Stomach (tissue), 4 donors: ENCODE measurements around the gene SCN10A.

Experiments
- CTCF ChIP-seq, 7 experiments: fragments of 450-650 bp in 4 of 7; fragments of 200-600 bp in 3 of 7; sonication (generic) in 3 of 7; IDR thresholded peaks; one replicate each; pipeline ENCODE4 v1.5.1; 2016 to 2019; ENCODE audit warnings: antibody characterized with exemption in 7 of 7, control low read depth in 2 of 7, mild to moderate bottlenecking in 1 of 7
- EP300 ChIP-seq: sonication (generic); formaldehyde crosslinking; IDR thresholded peaks from one replicate; pipeline ENCODE4 v1.6.1; 2017; ENCODE audit warnings: antibody characterized with exemption
- POLR2A ChIP-seq, 4 donors: fragments of 450-650 bp; IDR thresholded peaks; one replicate each; pipeline ENCODE4 v1.6.1; 2016; ENCODE audit warnings: antibody characterized with exemption in 4 of 4, control low read depth in 2 of 4, mild to moderate bottlenecking in 1 of 4, moderate library complexity in 1 of 4
- POLR2AphosphoS5 ChIP-seq, 3 donors: sonication (generic); formaldehyde crosslinking; IDR thresholded peaks; one replicate each; pipeline ENCODE4 v1.6.1; 2016; ENCODE audit warnings: antibody characterized with exemption in 3 of 3

GRCh38 chr3:38823722-38824121 lies 7.7 kb upstream of the SCN10A start:
- no peak for TF ChIP-seq CTCF (IDR thresholded peaks at IDR 0.05)
- TF ChIP-seq EP300, result no peak
- TF ChIP-seq POLR2A (IDR thresholded peaks at IDR 0.05), result no peak
- no peak for TF ChIP-seq POLR2AphosphoS5 (IDR thresholded peaks at IDR 0.05)
